Activated naive CD4-positive, alpha-beta T cell (primary cell): ENCODE results near the gene GP1BB.
"Not testable (repeated sequence)": the region's sequence is repeated elsewhere in the genome, so short reads cannot be mapped to it uniquely, and the experiment has no call there.

Source experiments
- DNase-seq, 4 experiments: peaks; one replicate each; lab custom pipeline; 2025; lab: John Stamatoyannopoulos, UW

Gene GP1BB

DNA sequence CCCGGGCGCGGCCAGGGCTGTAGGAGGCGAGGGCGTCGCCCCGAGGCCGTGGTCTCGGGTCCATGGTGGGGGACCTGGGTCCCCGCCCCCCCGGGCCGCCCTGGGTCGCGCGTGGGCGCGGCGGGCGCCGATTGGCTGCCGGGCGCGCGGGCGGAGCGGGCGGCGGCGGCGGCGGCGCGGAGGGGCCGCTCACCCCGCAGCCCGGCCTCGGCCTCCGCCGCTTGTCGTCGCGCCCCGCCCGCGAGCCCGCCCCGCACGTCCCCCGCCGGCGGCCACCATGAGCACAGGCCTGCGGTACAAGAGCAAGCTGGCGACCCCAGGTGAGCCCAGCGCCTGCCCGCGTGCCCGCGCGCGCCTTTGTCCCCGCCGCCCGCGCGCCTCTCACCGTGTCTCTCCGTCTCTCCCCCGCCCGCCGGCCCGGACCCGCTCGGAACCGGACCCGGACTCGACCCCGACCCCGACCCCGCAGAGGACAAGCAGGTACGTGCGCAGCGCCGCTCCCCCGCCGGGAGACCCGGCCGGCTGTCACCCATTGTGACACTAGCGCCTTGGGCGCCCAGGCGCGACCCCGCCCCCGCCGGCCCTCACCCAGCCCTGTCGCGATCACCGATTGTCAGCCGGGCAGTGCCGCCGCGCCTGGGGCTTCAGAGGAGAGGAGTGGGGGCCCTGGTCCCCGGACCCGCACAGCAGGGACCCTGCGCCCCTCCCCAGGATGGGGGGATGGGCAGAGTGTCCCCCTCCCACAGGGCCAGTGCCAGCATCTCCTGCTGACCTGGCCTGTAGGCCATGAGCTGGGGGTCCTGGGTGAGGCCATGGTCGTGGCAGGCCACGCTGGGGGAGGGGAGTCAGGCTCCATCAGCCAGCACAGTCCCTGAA is 8.8 kb upstream of the GP1BB start, which contains the start of gene SEPTIN5:
TSS of gene SEPTIN5 (plus strand) at position 192 of the 876 bp plus-strand sequence. CDS start at position 278, 86 bp downstream.
- DNase-seq, result no peak

GRCh38 chr22:19715188-19715930 is 8.0 kb upstream of the GP1BB start:
- DNase-seq, result no peak

- DNase-seq, result no peak
Measured at GRCh38 chr22:19716041-19716828, 7.1 kb upstream of the GP1BB start.

DNA sequence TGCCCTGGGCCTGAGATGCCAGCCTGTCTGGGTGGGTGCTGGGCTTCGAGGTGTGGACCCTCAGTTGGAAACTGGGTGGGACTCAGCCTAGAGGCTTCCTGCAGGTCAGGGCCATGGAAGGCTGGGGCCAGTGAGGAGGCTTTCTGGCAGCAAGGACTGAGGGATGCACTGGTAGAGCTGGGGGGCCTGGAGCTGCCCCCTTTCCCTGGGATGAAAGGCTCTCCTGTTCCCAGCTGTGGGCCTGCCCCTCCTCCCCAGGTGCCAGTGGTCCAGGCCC is 6.6 kb upstream of the GP1BB start:
- no peak for DNase-seq

DNA sequence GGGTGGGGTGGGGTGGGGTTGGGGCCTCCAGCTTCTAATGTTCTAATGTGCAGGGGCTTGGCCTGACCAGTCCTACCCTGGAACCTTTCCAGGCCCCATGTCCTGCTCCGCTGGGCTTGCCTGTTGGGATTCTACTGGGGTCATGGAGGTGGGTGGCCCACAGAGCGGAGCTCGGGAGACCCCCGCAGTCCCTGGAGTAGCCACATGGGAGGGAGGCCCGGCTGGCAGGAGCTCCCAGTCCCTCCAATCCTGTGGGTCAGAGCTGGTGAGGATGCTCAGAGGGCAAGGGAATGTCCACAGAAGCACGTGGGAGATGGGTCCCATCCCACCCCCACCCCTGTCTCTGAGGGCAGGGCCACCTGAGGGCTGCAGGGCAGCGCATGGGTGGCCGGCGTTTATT is 6.2 kb upstream of the GP1BB start:
- no peak for DNase-seq

DNA sequence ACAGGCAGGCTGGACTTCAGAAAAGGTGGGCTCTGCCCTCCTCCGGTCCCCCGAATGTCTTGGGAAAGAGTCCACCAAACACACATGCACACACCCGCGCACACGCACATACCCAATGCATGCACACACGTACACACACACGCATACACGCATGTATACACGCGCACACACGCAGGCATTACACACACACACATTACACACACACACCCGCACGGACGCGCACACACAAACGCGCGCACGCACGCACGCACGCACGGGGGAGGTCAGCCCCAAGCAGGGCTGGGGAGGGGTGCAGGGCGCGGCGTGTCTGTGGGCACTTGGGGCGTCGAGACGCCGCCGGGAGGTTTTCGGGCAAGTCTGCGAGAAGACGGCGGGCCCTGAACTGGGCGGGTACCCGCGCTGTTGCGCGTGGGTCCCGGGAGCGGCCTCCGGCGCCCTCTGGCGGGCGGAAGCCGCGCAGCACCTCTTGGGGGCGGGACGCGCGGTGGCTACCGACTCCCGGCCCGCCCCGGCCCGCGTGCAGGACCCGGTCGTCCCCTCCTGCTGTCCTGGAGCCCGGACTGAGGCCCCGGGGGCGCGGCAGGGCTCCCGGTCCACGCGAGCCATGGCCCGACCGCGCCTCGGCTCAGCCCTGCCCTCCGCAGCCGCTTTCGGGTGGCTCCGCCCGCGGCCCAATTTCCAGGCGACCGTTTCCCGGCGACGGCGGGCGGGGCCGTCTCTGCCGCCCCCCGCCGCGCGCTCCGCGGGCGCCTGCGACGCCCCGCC is 5.5 kb upstream of the GP1BB start:
- DNase-seq, result peak; percentile 60 to 82 (median 64)

DNA sequence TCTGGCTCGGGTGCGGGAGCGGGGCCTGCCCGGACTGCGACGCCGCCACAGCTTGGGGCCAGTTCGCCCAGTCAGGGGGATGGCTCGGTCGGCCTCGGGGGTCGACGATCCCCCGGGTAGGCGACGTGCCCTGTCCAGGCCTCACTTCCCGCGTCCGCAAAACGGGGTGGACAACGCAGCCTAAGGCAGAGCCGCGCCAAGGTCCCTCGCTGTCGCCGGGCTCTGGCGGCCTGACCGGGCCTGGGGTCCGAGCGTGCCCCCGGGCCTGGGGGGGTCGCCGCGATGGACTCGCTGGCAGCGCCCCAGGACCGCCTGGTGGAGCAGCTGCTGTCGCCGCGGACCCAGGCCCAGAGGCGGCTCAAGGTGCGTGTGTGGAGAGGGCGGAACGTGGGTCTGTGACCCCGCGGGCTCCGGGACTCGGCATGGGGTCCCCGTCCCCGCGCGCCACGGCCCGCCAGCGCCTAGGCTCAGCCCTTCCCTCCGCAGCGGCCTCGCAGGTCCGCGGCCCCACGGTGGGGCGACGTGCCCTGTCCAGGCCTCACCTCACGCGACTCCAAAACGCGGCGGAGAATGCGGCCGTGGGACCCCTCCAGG is 4.8 kb upstream of the GP1BB start:
- no peak for DNase-seq

DNA sequence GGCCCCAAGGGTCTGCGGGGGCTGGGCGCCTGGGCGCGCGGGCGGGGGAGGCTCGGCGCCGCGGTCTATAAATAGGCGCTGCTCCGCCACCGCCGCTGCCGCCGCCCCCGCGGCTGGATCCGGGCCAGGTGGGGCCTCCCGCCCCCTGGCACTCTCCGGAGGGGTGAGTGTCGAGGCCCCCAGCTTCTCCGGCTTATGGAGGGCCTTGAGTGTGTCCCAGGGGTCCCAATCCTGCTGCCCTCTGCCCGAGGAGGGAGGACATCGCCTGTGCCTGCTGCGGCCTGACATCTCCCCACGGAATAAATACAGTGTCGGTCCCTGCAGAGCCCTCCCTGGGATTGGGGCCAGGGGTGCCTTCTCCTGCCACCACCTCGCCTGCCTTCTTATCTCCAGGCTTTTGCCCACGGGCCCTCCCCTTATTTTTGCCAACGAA is 4.3 kb upstream of the GP1BB start:
- DNase-seq, result no peak

DNA sequence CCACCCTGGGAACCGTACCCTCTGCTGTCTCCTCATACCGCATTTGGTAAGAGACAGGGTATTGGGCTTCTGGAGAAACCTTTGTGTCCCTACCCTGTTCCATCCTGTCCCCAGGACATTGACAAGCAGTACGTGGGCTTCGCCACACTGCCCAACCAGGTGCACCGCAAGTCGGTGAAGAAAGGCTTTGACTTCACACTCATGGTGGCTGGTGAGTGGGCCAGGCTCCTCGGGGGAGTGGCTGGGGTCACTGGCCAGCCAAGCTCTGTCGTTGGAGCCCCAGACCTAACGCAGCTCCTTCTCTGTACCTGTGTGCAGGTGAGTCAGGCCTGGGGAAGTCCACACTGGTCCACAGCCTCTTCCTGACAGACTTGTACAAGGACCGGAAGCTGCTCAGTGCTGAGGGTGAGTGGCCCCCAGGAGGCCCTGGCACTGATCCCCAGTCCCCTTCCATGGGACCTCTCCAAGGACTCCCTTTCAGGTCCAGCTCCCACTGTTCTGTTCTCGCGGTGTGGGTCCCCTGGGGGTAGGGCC is 3.8 kb upstream of the GP1BB start:
- DNase-seq, result no peak

DNA sequence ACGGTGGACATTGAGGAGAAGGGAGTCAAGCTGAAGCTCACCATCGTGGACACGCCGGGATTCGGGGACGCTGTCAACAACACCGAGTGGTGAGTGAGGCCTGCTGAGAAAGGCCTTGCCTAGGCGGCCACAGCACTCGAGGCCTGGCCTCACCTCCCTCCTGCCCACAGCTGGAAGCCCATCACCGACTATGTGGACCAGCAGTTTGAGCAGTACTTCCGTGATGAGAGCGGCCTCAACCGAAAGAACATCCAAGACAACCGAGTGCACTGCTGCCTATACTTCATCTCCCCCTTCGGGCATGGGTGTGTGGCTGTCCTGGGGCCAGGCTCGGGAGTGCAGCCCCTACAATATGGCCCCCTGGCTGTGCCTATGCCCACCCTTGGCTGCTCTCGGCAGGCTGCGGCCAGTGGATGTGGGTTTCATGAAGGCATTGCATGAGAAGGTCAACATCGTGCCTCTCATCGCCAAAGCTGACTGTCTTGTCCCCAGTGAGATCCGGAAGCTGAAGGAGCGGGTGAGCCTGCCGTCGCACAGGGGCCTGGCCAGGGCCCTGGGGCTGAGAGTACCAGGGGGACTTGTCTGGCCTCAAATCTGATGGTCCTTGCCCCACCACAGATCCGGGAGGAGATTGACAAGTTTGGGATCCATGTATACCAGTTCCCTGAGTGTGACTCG is 3.0 kb upstream of the GP1BB start:
- no peak for DNase-seq

GRCh38 chr22:19720999-19721329 is 2.4 kb upstream of the GP1BB start:
- no peak for DNase-seq

DNA sequence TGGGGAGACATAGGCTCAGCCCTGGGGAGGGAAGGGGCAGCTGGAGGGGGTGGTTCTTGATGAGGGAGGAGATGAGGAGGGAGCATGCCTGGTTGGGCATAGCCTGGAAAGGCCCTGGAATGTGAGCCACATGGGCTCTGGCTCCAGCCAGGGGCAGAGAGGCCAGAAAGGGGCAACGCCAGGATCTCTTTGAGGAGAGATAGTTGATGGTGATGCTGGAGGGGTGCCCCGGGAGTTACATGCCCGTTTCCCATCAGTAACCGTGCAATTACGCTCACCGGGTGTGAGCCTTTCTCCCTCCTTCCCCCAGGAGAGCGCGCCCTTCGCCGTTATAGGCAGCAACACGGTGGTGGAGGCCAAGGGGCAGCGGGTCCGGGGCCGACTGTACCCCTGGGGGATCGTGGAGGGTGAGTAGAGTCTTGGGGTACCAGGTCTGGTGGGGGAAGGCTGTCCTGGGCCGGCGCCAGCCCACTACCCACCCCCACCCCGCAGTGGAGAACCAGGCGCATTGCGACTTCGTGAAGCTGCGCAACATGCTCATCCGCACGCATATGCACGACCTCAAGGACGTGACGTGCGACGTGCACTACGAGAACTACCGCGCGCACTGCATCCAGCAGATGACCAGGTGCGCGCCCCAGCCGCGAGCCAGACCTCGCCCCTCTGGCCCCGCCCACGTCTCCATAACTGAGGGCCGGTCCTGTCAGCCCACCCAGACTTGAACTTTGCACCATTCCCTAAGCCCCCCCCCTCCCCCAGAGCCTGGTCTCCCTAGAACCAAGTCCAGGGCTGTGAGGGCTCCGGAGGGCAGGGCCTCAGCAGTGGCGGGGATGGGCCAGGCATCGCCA is 1.8 kb upstream of the GP1BB start:
- no peak for DNase-seq

DNA sequence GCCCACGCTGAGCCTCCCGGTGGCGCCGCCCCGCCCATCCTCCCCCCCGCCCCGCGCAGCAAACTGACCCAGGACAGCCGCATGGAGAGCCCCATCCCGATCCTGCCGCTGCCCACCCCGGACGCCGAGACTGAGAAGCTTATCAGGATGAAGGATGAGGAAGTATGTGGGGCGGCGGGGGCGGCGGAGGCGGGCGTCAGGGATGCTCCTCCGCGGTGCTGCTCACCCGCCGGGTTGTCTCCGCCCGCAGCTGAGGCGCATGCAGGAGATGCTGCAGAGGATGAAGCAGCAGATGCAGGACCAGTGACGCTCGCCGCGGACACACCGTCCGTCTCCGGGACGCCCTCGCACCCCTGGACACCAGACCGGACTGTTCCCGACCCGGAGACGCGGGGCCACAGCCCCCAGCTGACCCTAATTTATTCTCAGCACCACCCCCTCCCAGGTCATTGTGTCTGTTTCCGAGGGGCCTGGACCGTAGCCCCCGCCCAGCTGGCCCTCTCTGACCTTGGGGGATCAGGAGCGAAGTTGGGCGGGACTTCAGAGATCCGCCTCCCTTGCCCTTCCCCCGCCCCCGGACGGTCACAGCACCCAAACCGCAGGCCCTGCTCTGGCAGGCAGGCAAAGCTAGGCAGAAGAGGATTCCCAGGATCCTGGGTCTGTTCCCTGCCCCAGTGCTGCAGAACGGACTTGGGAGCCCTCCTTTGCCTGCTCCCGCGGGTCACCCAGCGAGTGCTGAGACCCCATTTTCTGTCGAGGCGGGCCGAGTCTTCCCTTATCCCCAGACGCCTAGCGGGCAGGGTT is 959 bp upstream of the GP1BB start:
- DNase-seq, result no peak

DNA sequence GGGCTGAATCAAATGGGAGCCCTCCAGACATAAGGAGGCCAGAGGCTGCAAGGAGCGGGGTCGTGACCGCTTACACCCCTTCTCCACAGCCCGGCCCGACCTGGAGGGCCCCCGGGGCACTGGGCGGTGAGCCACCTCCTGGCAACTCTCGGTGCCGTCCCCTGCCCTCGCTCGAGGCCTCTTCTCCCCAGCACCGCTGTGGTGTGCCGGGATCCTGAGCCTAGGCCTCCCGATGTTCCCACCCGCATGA is 432 bp upstream of the GP1BB start:
- DNase-seq, result no peak

DNA sequence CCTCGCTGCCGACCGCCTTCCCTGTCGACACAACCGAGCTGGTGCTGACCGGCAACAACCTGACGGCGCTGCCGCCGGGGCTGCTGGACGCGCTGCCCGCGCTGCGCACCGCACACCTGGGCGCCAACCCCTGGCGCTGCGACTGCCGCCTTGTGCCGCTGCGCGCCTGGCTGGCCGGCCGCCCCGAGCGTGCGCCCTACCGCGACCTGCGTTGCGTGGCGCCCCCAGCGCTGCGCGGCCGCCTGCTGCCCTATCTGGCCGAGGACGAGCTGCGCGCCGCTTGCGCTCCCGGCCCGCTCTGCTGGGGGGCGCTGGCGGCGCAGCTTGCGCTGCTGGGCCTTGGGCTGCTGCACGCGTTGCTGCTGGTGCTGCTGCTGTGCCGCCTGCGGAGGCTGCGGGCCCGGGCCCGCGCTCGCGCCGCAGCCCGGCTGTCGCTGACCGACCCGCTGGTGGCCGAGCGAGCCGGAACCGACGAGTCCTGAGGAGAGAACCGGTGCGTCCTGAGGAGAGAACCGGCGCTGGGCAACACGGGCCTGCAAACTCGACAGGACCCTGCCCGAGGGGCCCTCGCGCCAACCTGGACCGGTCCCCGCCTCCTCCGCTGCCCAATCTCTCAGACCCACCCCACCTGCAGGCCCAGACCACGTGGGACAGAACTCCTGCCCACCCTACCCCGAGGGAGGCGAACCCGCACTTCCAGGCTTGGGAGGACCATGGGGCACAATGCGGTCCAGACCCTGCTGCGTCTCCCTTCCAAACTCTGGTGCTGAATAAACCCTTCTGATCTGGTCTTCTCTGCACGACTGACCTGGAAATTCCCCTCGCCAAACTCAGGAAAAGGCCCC is 866 bp downstream of the GP1BB start:
- DNase-seq, result no peak

- DNase-seq, result no peak
Measured at GRCh38 chr22:19724927-19725661, 1.8 kb downstream of the GP1BB start.

DNA sequence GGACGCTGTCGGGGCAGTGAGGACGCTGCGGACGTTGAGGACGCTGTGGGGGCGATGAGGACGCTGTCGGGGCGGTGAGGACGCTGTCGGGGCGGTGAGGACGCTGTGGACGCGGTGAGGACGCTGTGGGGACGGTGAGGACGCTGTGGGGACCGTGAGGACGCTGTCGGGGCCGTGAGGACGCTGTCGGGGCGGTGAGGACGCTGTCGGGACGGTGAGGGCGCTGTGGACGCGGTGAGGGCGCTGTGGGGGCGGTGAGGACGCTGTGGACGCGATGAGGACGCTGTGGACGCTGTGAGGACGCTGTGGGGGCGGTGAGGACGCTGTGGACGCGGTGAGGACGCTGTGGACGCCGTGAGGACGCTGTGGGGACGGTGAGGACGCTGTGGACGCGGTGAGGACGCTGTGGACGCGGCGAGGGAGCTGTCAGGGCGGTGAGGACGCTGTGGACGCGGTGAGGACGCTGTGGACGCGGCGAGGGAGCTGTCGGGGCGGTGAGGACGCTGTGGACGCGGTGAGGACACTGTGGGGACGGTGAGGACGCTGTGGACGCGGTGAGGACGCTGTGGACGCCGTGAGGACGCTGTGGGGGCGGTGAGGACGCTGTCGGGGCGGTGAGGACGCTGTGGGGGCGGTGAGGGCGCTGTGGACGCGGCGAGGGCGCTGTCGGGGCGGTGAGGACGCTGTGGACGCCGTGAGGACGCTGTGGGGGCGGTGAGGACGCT is 2.9 kb downstream of the GP1BB start:
- not testable (repeated sequence) for DNase-seq
